Vagina (tissue), 2 donors: Measurements from ENCODE around the gene GRAMD1B. TPM values are rescaled to one million over a fixed set of nuclear protein-coding genes. Genes with fewer than 3 reads are reported as not detected.

Source experiments
- DNase-seq, 2 donors: peaks; one replicate each; pipeline ENCODE4 v3.0.0-alpha.2; 2017; ENCODE audit errors: extremely low spot score in 2 of 2
- H3K27ac ChIP-seq: fragments of 200-600 bp; sonication (generic); one replicate; pipeline ENCODE4 v1.5.1; 2019
- H3K27me3 ChIP-seq: fragments of 200-600 bp; sonication (generic); one replicate; pipeline ENCODE4 v1.5.1; 2019
- H3K36me3 ChIP-seq, 2 donors: fragments of 200-600 bp; sonication (generic); one replicate each; pipeline ENCODE4 v1.5.1; 2017 to 2019
- H3K4me1 ChIP-seq: fragments of 200-600 bp; sonication (generic); one replicate; pipeline ENCODE4 v1.5.1; 2019
- H3K4me3 ChIP-seq, 2 donors: fragments of 200-600 bp; sonication (generic); 1 replicate in 1 of 2; 2 replicates in 1 of 2; pipeline ENCODE4 v1.5.1; 2016 to 2019
- H3K9me3 ChIP-seq: fragments of 200-600 bp; sonication (generic); one replicate; pipeline ENCODE4 v1.5.1; 2019
- CTCF ChIP-seq, 3 experiments: fragments of 450-650 bp in 2 of 3; fragments of 200-600 bp in 1 of 3; sonication (generic) in 1 of 3; IDR thresholded peaks; one replicate each; pipeline ENCODE4 v1.5.1; 2017 to 2019; ENCODE audit warnings: antibody characterized with exemption in 3 of 3, mild to moderate bottlenecking in 2 of 3, moderate library complexity in 2 of 3
- POLR2A ChIP-seq, 2 donors: fragments of 450-650 bp; IDR thresholded peaks; one replicate each; pipeline ENCODE4 v1.6.1; 2017; ENCODE audit warnings: antibody characterized with exemption in 2 of 2, mild to moderate bottlenecking in 2 of 2, moderate library complexity in 2 of 2
- POLR2AphosphoS5 ChIP-seq, 2 donors: sonication (generic); formaldehyde crosslinking; IDR thresholded peaks; one replicate each; pipeline ENCODE4 v1.9.0; 2017; ENCODE audit warnings: antibody characterized with exemption in 2 of 2, mild to moderate bottlenecking in 2 of 2, low read depth in 1 of 2; ENCODE audit not compliant: insufficient read depth in 1 of 2
- intact Hi-C: fragments of 100-400 bp; cut with DNase I; formaldehyde crosslinking; loops from one replicate; pipeline ENCODE4 v1.15.1; 2023
- total RNA-seq: library from RNA; depleted of rRNA; stranded (reverse); fragments of >200 nt; gene quantifications from one replicate; pipeline ENCODE4 v1.2.3, GENCODE V29; 2016

GRAMD1B gene
- total RNA-seq, 1 donor from 2014 or later, result 4.9 TPM

GRCh38 chr11:123544631-123545375, 114.7 kb downstream of the GRAMD1B start:
- Histone ChIP-seq H3K9me3 (no peaks in the 10 kb centered on the region), H3K27me3 (no peaks in the 10 kb centered on the region), H3K4me1 (peaks cover 12% of the 10 kb centered on the region), H3K4me3 (no peak overlapping the region), H3K36me3 (no peaks in the 10 kb centered on the region), H3K27ac (no peak overlapping the region)
- intact Hi-C loops, result no loop called here
- DNase-seq, result no peak
- TF ChIP-seq CTCF (IDR thresholded peaks at IDR 0.05) (no peak), POLR2A (IDR thresholded peaks at IDR 0.05) (no peak), POLR2AphosphoS5 (IDR thresholded peaks at IDR 0.05; ENCODE audit: insufficient read depth in 1 of 2, low read depth in 1 of 2) (no peak)

- no peaks in the 10 kb centered on the region for H3K36me3 ChIP-seq
- no peaks in the 10 kb centered on the region for H3K27me3 ChIP-seq
- H3K27ac ChIP-seq, result no peak overlapping the region
- no peaks in the 10 kb centered on the region for H3K9me3 ChIP-seq
- intact Hi-C loops, result no loop called here
- DNase-seq, result no peak
- TF ChIP-seq POLR2AphosphoS5 (IDR thresholded peaks at IDR 0.05; ENCODE audit: insufficient read depth in 1 of 2, low read depth in 1 of 2) (no peak), CTCF (IDR thresholded peaks at IDR 0.05) (no peak), POLR2A (IDR thresholded peaks at IDR 0.05) (no peak)
- H3K4me3 ChIP-seq, result no peak overlapping the region
- peaks cover 12% of the 10 kb centered on the region for H3K4me1 ChIP-seq
These were observed 115.7 kb downstream of the GRAMD1B start for GRCh38 chr11:123545726-123546270.

GRCh38 chr11:123546515-123546914, 116.4 kb downstream of the GRAMD1B start:
- Histone ChIP-seq H3K27ac (no peak overlapping the region), H3K36me3 (no peaks in the 10 kb centered on the region), H3K4me3 (no peak overlapping the region), H3K9me3 (no peaks in the 10 kb centered on the region), H3K27me3 (no peaks in the 10 kb centered on the region), H3K4me1 (peaks cover 12% of the 10 kb centered on the region)
- TF ChIP-seq POLR2A (IDR thresholded peaks at IDR 0.05), result no peak
- TF ChIP-seq CTCF (IDR thresholded peaks at IDR 0.05), result no peak
- no peak for DNase-seq
- intact Hi-C loops, result no loop called here

- no peak overlapping the region for H3K27ac ChIP-seq
- H3K4me1 ChIP-seq, result peaks cover 12% of the 10 kb centered on the region
- DNase-seq, result no peak
- no peaks in the 10 kb centered on the region for H3K27me3 ChIP-seq
- no peaks in the 10 kb centered on the region for H3K36me3 ChIP-seq
- no peaks in the 10 kb centered on the region for H3K9me3 ChIP-seq
- TF ChIP-seq CTCF (IDR thresholded peaks at IDR 0.05), result no peak
- no peak for TF ChIP-seq POLR2A (IDR thresholded peaks at IDR 0.05)
- TF ChIP-seq POLR2AphosphoS5 (IDR thresholded peaks at IDR 0.05; ENCODE audit: insufficient read depth in 1 of 2, low read depth in 1 of 2), result no peak
- intact Hi-C loops, result no loop called here
- H3K4me3 ChIP-seq, result no peak overlapping the region
These were observed 117.1 kb downstream of the GRAMD1B start for GRCh38 chr11:123547180-123547579.

GRCh38 chr11:123548774-123549173, 118.7 kb downstream of the GRAMD1B start:
- H3K27ac ChIP-seq, result no peak overlapping the region
- TF ChIP-seq POLR2AphosphoS5 (IDR thresholded peaks at IDR 0.05; ENCODE audit: insufficient read depth in 1 of 2, low read depth in 1 of 2) (no peak), CTCF (IDR thresholded peaks at IDR 0.05) (no peak), POLR2A (IDR thresholded peaks at IDR 0.05) (no peak)
- H3K9me3 ChIP-seq, result no peaks in the 10 kb centered on the region
- DNase-seq, result no peak
- no peaks in the 10 kb centered on the region for H3K36me3 ChIP-seq
- no peaks in the 10 kb centered on the region for H3K27me3 ChIP-seq
- peaks cover 5% of the 10 kb centered on the region for H3K4me1 ChIP-seq
- no peak overlapping the region for H3K4me3 ChIP-seq
- intact Hi-C loops, result no loop called here
